ENCODE results near the gene AFDN. TPM values are rescaled to one million over a fixed set of nuclear protein-coding genes. Genes with fewer than 3 reads are reported as not detected.
"Not testable (repeated sequence)": the region's sequence is repeated elsewhere in the genome, so short reads cannot be mapped to it uniquely, and the experiment has no call there.

Gene AFDN
- polyA plus RNA-seq, 6 donors from 2014 or later: 0.71 to 5.4 (median 2.6) TPM

GRCh38 chr6:167974640-167975344 lies 148.1 kb downstream of the AFDN start:
- H3K36me3 Mint-ChIP-seq: peaks cover 0 to 5% of the 10 kb centered on the region in 2 donors
- H3K27me3 Mint-ChIP-seq: peaks cover 0 to 11% (median 8%) of the 10 kb centered on the region in 3 donors
- no peak for DNase-seq
- no peak overlapping the region for H3K4me3 Mint-ChIP-seq
- no peak for ATAC-seq (ENCODE audit: low read depth in 2 of 2)
- H3K4me1 Mint-ChIP-seq: peaks cover 0 to 3% (median 0%) of the 10 kb centered on the region in 3 donors
- H3K9me3 Mint-ChIP-seq: peaks cover 0 to 1% (median 0%) of the 10 kb centered on the region in 7 donors
- peak overlapping the region in 2 of 6 donors; percentile 0 to 3 for H3K27ac Mint-ChIP-seq

GRCh38 chr6:167975458-167975857 lies 148.7 kb downstream of the AFDN start:
- Mint-ChIP-seq H3K4me3 (no peak overlapping the region), H3K27ac (peak overlapping the region in 1 of 6 donors; percentile 33), H3K9me3 (peaks cover 0 to 2% (median 0%) of the 10 kb centered on the region in 7 donors), H3K36me3 (no peaks in the 10 kb centered on the region), H3K27me3 (peaks cover 0 to 16% (median 8%) of the 10 kb centered on the region in 3 donors), H3K4me1 (peaks cover 0 to 3% (median 0%) of the 10 kb centered on the region in 3 donors)
- no peak for DNase-seq
- no peak for ATAC-seq (ENCODE audit: low read depth in 2 of 2)

GRCh38 chr6:167976116-167976657 lies 149.5 kb downstream of the AFDN start:
- not testable (repeated sequence) for H3K27ac Mint-ChIP-seq; H3K36me3 Mint-ChIP-seq; H3K4me3 Mint-ChIP-seq; H3K9me3 Mint-ChIP-seq; DNase-seq; H3K4me1 Mint-ChIP-seq; ATAC-seq (ENCODE audit: low read depth in 2 of 2)
- H3K27me3 Mint-ChIP-seq: peaks cover 0 to 16% (median 8%) of the 10 kb centered on the region in 3 donors

GRCh38 chr6:167976708-167977107 lies 150.0 kb downstream of the AFDN start:
- Mint-ChIP-seq H3K4me1 (peaks cover 0 to 3% (median 0%) of the 10 kb centered on the region in 3 donors), H3K36me3 (no peaks in the 10 kb centered on the region), H3K4me3 (no peak overlapping the region), H3K27me3 (peaks cover 0 to 16% (median 8%) of the 10 kb centered on the region in 3 donors), H3K27ac (peak overlapping the region in 1 of 6 donors; percentile 85), H3K9me3 (peaks cover 0 to 2% (median 0%) of the 10 kb centered on the region in 7 donors)
- ATAC-seq (ENCODE audit: low read depth in 2 of 2): no peak
- DNase-seq: no peak

- Mint-ChIP-seq H3K4me1 (peaks cover 0 to 3% (median 0%) of the 10 kb centered on the region in 3 donors), H3K27ac (no peak overlapping the region), H3K27me3 (peaks cover 0 to 16% (median 7%) of the 10 kb centered on the region in 3 donors), H3K4me3 (no peak overlapping the region), H3K9me3 (peaks cover 0 to 2% (median 0%) of the 10 kb centered on the region in 7 donors), H3K36me3 (no peaks in the 10 kb centered on the region)
- DNase-seq (no peak), ATAC-seq (ENCODE audit: low read depth in 2 of 2) (no peak)
Measured at GRCh38 chr6:167977717-167978467, 151.2 kb downstream of the AFDN start.

- Mint-ChIP-seq H3K9me3 (peaks cover 0 to 3% (median under 1%) of the 10 kb centered on the region in 7 donors), H3K4me1 (peaks cover 0 to 3% (median 0%) of the 10 kb centered on the region in 3 donors), H3K36me3 (no peaks in the 10 kb centered on the region), H3K27ac (no peak overlapping the region), H3K4me3 (no peak overlapping the region), H3K27me3 (peaks cover 0 to 11% (median 0%) of the 10 kb centered on the region in 3 donors)
- no peak for ATAC-seq (ENCODE audit: low read depth in 2 of 2)
- DNase-seq: no peak
Measured at GRCh38 chr6:167978607-167979006, 151.9 kb downstream of the AFDN start.

GRCh38 chr6:167979436-167980139 lies 152.9 kb downstream of the AFDN start:
- no peaks in the 10 kb centered on the region for H3K36me3 Mint-ChIP-seq
- peak overlapping the region in 1 of 6 donors; percentile 38 for H3K27ac Mint-ChIP-seq
- H3K4me3 Mint-ChIP-seq: no peak overlapping the region
- DNase-seq: no peak
- H3K9me3 Mint-ChIP-seq: peaks cover 0 to 11% (median 7%) of the 10 kb centered on the region in 7 donors
- no peak for ATAC-seq (ENCODE audit: low read depth in 2 of 2)
- peaks cover 0 to 3% (median 0%) of the 10 kb centered on the region in 3 donors for H3K4me1 Mint-ChIP-seq
- peaks cover 0 to 9% (median 0%) of the 10 kb centered on the region in 3 donors for H3K27me3 Mint-ChIP-seq

- DNase-seq: no peak
- ATAC-seq (ENCODE audit: low read depth in 2 of 2): no peak
- no peak overlapping the region for H3K4me3 Mint-ChIP-seq
- H3K4me1 Mint-ChIP-seq: peaks cover 0 to 1% (median 0%) of the 10 kb centered on the region in 3 donors
- peaks cover 0 to 16% (median 7%) of the 10 kb centered on the region in 7 donors for H3K9me3 Mint-ChIP-seq
- no peaks in the 10 kb centered on the region for H3K36me3 Mint-ChIP-seq
- H3K27me3 Mint-ChIP-seq: peaks cover 0 to 5% (median 0%) of the 10 kb centered on the region in 3 donors
- no peak overlapping the region for H3K27ac Mint-ChIP-seq
Measured at GRCh38 chr6:167980911-167981580, 154.3 kb downstream of the AFDN start.

- Mint-ChIP-seq H3K4me3 (no peak overlapping the region), H3K27ac (no peak overlapping the region), H3K36me3 (no peaks in the 10 kb centered on the region), H3K4me1 (no peaks in the 10 kb centered on the region), H3K9me3 (peaks cover 0 to 16% (median 7%) of the 10 kb centered on the region in 7 donors), H3K27me3 (peaks cover 0 to 5% (median 0%) of the 10 kb centered on the region in 3 donors)
- ATAC-seq (ENCODE audit: low read depth in 2 of 2): no peak
- no peak for DNase-seq
Measured at GRCh38 chr6:167981916-167982462, 155.3 kb downstream of the AFDN start.

GRCh38 chr6:167984144-167984719 lies 157.5 kb downstream of the AFDN start:
- Mint-ChIP-seq H3K27ac (no peak overlapping the region), H3K4me1 (no peaks in the 10 kb centered on the region), H3K27me3 (peaks cover 0 to 5% (median 0%) of the 10 kb centered on the region in 3 donors), H3K36me3 (no peaks in the 10 kb centered on the region), H3K9me3 (peaks cover 0 to 16% (median 10%) of the 10 kb centered on the region in 7 donors), H3K4me3 (no peak overlapping the region)
- ATAC-seq (ENCODE audit: low read depth in 2 of 2): no peak
- DNase-seq: no peak

- Mint-ChIP-seq H3K36me3 (no peaks in the 10 kb centered on the region), H3K9me3 (peaks cover 0 to 16% (median 8%) of the 10 kb centered on the region in 7 donors), H3K4me3 (no peak overlapping the region), H3K4me1 (no peaks in the 10 kb centered on the region), H3K27me3 (peaks cover 0 to 2% (median 0%) of the 10 kb centered on the region in 3 donors), H3K27ac (no peak overlapping the region)
- ATAC-seq (ENCODE audit: low read depth in 2 of 2) (no peak), DNase-seq (no peak)
Measured at GRCh38 chr6:167984876-167985604, 158.3 kb downstream of the AFDN start.
